ENCODE data around the gene XCR1.

The XCR1 gene

GRCh38 chr3:45974686-45975085, 52.6 kb downstream of the XCR1 start:
- POLR2A ChIA-PET (ENCODE audit: low non-redundant PET), result no interaction called here
- H3K27ac ChIP-seq, result no peak overlapping the region
- TF ChIP-seq, protein P1, sequence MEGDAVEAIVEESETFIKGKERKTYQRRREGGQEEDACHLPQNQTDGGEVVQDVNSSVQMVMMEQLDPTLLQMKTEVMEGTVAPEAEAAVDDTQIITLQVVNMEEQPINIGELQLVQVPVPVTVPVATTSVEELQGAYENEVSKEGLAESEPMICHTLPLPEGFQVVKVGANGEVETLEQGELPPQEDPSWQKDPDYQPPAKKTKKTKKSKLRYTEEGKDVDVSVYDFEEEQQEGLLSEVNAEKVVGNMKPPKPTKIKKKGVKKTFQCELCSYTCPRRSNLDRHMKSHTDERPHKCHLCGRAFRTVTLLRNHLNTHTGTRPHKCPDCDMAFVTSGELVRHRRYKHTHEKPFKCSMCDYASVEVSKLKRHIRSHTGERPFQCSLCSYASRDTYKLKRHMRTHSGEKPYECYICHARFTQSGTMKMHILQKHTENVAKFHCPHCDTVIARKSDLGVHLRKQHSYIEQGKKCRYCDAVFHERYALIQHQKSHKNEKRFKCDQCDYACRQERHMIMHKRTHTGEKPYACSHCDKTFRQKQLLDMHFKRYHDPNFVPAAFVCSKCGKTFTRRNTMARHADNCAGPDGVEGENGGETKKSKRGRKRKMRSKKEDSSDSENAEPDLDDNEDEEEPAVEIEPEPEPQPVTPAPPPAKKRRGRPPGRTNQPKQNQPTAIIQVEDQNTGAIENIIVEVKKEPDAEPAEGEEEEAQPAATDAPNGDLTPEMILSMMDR (conservative IDR thresholded peaks at IDR 0.05; ENCODE audit: low read depth), result no peak
- CTCF ChIA-PET, result no interaction called here
- no peak for DNase-seq (ENCODE audit: low spot score)

DNA sequence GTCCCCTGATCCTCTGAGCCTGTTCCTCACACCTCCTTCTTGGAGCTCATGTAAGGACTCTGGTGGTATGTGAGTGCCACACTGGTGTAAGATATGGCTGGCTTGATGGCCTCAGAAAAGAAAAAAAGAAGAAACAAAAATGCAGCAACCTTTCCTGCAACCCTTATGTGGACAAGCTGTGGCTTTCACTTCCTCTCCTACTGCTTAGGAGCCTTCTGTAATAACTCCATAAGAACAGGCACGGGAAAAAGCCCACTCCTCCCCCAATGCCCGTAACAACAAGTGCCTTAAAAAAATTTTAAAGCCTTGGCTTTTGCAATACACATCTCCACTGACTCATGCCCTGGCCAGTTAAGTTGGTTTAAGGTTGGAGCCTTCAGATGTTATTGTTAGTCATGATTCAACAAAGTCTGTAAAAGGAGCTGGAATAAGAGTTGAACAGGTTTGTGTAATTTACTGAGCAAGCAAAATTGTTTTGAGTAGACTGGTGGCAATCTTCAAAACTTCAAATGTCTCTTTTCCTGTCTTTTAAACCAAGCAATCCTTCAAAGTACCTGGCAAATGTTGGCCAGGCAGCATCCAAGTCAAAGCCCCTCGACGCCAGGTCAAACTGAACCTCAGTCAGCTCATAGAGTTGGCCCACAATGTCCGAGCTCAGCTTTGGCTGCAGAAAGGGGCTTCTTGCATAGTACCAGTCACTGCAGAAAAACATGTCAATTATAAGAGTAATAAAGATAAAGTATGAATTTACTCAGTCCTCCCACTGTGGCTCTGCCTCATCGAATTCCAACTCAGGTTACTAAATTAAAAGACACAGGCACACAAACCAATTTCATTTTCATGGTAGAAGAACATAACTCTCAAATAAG, 54.5 kb downstream of the XCR1 start:
- TF ChIP-seq, protein P1 (conservative IDR thresholded peaks at IDR 0.05; ENCODE audit: low read depth), result no peak
- DNase-seq (ENCODE audit: low spot score), result peak; percentile 73
- POLR2A ChIA-PET (ENCODE audit: low non-redundant PET), result no interaction called here
- CTCF ChIA-PET, result no interaction called here
- peak overlapping the region; percentile 63 for H3K27ac ChIP-seq

GRCh38 chr3:45969953-45970352, 57.3 kb downstream of the XCR1 start:
- no peak overlapping the region for H3K27ac ChIP-seq
- ChIA-PET POLR2A (ENCODE audit: low non-redundant PET) (no interaction called here), CTCF (no interaction called here)
- TF ChIP-seq, protein P1 (conservative IDR thresholded peaks at IDR 0.05; ENCODE audit: low read depth), result no peak
- DNase-seq (ENCODE audit: low spot score), result no peak

DNA sequence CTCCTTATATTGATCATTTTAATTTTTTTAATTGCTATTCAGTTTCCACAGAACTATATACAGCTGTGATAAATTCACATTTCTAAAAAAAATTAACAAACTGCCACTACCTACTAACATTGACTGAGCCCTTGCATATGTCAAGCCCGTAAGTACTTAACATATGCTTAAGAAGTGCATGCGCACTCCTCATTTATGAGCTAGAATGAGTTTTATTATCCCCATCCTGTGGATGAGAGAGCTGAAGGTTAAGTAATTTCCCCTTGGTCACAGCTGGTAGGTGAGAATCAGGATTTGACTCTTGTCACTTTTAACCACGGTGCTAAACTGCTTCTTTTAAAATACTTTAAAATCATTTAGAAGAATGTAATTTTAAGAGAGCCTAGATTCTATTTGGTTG, 58.2 kb downstream of the XCR1 start:
- ChIA-PET CTCF (interaction anchor here (0.5 kb wide), 1 partner anchor 278 kb away, joined by 3 read pairs; no protein-coding TSS in a partner anchor), POLR2A (ENCODE audit: low non-redundant PET) (no interaction called here)
- DNase-seq (ENCODE audit: low spot score), result no peak
- no peak overlapping the region for H3K27ac ChIP-seq
- TF ChIP-seq, protein P1 (conservative IDR thresholded peaks at IDR 0.05; ENCODE audit: low read depth), result no peak

GRCh38 chr3:45968706-45969105, 58.6 kb downstream of the XCR1 start:
- no peak overlapping the region for H3K27ac ChIP-seq
- DNase-seq (ENCODE audit: low spot score), result no peak
- TF ChIP-seq, protein P1 (conservative IDR thresholded peaks at IDR 0.05; ENCODE audit: low read depth), result no peak
- ChIA-PET POLR2A (ENCODE audit: low non-redundant PET) (no interaction called here), CTCF (interaction anchor here (0.5 kb wide), 1 partner anchor 278 kb away, joined by 3 read pairs; no protein-coding TSS in a partner anchor)

- ChIA-PET CTCF (no interaction called here), POLR2A (ENCODE audit: low non-redundant PET) (no interaction called here)
- TF ChIP-seq, protein P1 (conservative IDR thresholded peaks at IDR 0.05; ENCODE audit: low read depth), result no peak
- H3K27ac ChIP-seq, result no peak overlapping the region
- DNase-seq (ENCODE audit: low spot score), result no peak
Observed at GRCh38 chr3:45968149-45968548, 59.1 kb downstream of the XCR1 start.

Measured in RWPE1 (cell line).